Panc1 (cell line): ENCODE results near the gene IL1RAPL1.

Source experiments
- CTCF ChIP-seq: fragments of 450-650 bp; IDR thresholded peaks from 2 replicates; pipeline ENCODE4 v1.5.1; 2017; ENCODE audit warnings: mild to moderate bottlenecking
- REST ChIP-seq, 2 experiments: IDR thresholded peaks; 2 replicates each; pipeline ENCODE4 v1.6.1; 2011 to 2012; ENCODE audit warnings: low read depth in 2 of 2, control low read depth in 1 of 2, low read length in 1 of 2, mild to moderate bottlenecking in 1 of 2, moderate library complexity in 1 of 2; ENCODE audit not compliant: insufficient read depth in 1 of 2
- SIN3A ChIP-seq: IDR thresholded peaks from 2 replicates; pipeline ENCODE4 v1.6.1; 2012; ENCODE audit warnings: low read depth, mild to moderate bottlenecking, low read length, moderate library complexity, borderline replicate concordance; ENCODE audit not compliant: insufficient read depth

- TF ChIP-seq CTCF = no peak
- no peak for TF ChIP-seq REST (IDR thresholded peaks at IDR 0.05; ENCODE audit: insufficient read depth in 1 of 2, low read depth in 2 of 2, low read length in 1 of 2)
- no peak for TF ChIP-seq SIN3A
Observed at GRCh38 chrX:28589046-28589445, 1.8 kb downstream of the IL1RAPL1 start.
